ENCODE data around the gene MEF2D.

Gene MEF2D

GRCh38 chr1:156523801-156524480 lies 23.4 kb upstream of the MEF2D start:
- DNase-seq = no peak

GRCh38 chr1:156522443-156522970 lies 21.9 kb upstream of the MEF2D start:
- DNase-seq = no peak

DNA sequence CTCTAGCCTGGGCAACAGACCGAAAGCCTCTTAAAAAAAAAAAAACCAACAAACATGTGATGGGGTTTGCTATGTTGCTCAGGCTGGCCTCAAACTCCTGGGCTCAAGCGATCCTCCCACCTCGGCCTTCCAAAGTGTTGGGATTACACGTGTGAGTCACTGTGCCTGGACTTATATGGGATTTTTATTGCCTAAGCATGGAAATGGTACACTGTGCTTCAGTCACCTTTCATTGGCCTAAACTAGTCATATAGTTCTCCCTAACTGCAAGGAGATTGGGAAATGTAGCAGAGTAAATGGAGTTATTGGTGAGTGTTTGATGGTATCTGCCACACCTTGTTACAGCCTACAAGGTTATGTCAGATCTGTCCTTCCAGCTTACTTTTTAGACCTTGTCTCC lies 17.2 kb upstream of the MEF2D start:
- DNase-seq = no peak

- DNase-seq = no peak
These were observed 16.2 kb upstream of the MEF2D start for GRCh38 chr1:156516821-156517220.

DNA sequence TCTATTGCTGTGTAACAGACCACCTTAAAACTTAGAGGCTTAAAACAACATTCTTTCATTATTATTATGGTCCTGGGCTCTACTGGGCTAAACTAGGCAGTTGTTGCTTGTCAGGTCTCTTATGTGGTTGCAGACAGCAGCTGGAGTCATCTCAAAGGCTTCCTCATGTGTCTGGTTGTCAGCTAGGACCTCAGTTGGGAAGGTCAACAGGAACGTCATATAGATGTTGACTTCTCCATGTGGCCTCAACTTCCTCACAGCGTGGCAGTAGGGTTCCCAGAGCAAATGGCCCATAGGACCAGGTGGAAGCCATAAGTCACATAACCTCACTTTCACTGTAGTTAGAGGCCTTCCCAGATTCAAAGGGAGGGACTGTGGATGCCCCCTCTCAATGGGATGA lies 15.4 kb upstream of the MEF2D start:
- no peak for DNase-seq

GRCh38 chr1:156513185-156513584 lies 12.6 kb upstream of the MEF2D start:
- DNase-seq = no peak

- no peak for DNase-seq
These were observed 11.1 kb upstream of the MEF2D start for GRCh38 chr1:156511644-156512043.

DNA sequence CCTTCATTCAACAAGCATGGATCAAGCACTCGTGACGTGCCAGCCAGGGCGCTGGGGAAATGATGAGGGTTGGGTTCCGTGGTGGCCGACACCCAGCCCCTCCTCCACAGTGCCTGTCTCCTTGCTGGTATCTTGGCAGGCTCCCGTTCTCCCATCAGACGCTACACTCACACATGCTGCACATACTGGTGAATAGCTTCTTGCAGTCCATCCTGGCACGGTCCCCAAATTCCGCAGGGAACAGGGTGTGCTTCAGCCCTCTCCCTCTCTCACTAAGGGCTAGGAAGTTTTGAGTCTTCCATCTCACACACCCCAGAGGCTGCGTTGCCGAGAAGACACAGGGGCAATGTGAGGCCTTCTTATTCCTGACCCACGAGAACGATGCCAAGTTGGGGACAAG lies 10.1 kb upstream of the MEF2D start:
- no peak for DNase-seq

DNA sequence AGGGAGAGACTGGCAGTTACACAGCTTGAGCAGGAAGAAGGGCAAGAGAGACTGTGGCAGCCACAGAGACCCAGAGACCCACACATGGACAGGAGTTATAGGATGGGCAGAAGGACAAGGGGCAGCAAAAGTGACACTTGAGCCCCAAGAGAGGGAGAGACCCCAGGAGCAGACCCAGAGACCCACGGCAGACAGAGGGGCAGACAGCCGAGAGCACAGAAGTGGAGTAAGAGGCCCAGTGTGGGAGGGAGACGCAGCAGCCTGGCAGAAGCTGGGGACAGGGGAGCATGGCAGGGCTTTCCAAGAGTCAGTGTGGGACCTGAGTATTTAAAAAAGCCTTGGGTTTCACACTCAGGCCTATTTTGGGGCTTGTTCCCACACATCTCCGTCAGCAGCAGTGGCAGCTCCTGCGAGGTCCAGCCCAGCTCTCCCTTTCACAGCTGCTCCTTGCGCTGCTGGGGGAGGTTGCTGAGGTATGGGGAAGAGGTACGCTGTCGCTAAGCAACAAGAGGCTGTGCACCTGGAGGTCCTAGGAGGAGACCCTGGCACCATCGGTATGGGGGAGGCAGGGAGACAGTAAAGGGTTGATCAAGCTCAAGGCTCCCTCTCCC lies 9.0 kb upstream of the MEF2D start:
- no peak for DNase-seq

DNA sequence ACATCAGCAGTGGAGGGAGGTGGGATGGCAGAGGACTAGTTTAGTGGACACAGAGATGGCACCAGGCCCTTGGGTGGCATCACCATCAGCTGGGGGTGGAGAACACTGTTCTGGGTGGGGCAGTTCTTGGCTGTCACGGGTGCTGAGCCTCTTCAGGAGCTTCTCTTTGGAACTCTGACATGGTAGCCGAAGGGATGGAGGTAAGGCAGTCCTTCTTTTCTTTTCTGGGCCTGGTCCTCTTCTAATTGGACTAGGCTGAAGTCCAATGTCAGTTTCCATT lies 8.3 kb upstream of the MEF2D start:
- no peak for DNase-seq

- no peak for DNase-seq
These were observed 7.8 kb upstream of the MEF2D start for GRCh38 chr1:156508205-156508954.

DNA sequence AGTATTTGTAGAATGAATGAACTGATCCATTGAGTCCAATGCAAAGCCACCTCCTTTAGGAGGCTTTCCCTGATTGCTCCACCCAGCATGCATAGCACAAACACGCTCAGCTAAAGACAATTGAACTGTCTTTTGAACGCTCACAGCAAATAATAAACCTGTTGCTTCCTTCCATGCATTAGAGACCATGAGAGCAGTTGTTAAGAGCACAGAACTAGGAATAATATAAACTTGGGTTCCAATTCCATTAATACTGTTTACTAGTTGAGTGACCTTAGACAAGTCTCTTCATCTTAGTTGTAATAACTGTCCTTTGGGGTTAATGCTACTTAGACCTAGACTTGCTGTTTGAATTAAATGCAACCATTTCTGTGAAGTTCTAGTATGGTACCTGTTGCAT lies 5.9 kb upstream of the MEF2D start:
- DNase-seq = no peak

DNA sequence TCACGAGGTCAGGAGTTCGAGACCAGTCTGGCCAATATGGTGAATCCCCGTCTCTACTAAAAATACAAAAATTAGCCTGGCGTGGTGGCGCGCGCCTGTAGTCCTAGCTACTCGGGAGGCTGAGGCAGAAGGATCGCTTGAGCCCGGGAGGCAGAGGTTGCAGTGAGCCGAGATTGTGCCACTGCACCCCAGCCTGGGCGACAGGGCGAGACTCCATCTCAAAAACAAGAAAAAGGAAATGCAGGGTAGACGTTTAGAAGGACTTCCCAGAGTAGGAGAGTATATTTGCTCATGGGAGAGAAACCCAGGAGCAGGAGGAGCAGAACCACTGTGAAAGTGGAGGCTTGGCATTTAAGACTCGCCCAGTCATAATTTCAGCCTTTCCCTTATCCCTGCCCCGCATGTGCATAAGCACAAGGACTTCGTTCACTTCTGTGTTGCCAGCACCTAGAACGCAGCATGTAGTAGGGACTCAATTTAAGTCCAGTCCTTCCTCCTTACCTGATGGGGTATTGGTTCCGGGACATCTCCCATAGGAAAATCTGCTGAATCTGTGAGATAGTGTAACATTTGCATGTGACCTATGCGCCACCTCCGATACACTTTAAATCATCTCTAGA lies 5.2 kb upstream of the MEF2D start:
- no peak for DNase-seq

DNA sequence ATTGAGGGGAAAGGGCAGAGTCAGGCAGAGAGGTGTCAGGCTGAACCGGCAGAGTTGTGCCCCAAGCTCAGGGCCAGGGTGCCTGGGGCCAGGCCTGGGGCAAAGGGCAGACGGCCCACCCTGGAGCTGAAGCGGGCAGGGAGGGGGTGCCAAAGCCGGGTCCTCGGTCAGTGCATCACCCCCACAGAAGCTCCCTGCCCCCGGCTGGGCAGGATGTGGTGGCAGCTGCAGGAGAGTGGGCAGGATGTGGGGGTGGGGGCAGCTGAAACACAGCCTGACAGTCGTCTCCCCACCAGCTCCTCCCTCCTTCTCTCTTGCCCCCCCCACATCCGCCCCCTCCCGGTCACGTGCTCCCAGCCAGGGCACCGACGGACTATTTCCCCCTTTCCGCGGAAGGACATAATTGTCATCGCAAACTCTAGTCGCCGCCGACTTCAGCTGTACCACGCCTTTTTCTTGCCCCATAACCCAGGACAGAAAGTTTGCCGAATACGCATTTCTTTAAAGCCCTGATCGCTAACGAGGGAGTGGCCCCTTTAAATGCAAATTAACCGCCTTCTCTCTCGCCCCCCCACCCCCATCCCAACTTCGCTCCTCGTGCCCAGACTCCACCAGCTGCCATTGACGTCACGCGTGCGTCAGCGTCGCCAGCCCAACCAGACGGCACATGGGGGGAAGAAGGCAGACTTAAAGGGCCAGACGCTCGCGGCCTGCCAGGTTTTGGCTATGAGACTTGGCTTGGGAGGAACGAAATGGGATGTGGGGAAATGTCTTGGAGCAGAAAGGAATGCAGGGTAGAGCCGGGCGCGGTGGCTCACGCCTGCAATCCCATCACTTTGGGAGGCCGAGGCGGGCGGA lies 4.5 kb upstream of the MEF2D start:
- DNase-seq = peak; percentile 98

- peak; percentile 6 for DNase-seq
These were observed 3.9 kb upstream of the MEF2D start for GRCh38 chr1:156504438-156504813.

DNA sequence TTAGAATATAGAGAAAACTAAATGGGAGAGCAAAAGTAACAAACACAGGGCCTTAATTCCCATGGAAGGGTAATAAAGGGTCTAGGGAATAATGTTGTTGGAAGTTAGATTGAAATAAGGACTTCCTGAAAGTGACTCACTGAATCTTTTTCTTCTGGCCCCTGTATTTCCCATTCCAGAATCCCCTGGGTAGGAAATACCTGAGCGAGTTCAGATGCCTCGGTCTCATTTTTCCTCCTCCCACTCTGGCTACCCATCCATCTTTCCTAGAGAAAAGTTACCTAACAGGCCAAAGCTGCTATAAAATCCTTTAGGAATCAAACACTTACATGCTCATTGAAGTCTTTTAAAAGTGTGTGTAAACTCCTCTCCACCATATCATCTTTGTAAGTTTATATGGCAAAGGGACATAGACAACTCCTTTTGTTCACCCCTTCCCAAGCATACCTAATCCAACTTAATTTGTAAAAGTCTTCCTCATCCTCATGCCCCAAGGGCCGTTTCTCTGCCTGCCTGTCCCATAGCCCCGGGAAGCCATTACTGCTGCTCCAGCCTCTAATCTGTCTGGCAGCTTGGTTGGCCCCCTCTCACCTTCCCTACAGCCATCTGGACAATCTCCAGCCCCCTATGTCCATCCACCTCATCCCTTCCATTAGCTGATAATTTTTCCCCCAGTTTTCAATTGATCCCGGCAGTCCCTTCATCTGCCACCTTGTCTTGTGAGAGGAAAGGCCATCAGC lies 3.3 kb upstream of the MEF2D start:
- DNase-seq = no peak

DNA sequence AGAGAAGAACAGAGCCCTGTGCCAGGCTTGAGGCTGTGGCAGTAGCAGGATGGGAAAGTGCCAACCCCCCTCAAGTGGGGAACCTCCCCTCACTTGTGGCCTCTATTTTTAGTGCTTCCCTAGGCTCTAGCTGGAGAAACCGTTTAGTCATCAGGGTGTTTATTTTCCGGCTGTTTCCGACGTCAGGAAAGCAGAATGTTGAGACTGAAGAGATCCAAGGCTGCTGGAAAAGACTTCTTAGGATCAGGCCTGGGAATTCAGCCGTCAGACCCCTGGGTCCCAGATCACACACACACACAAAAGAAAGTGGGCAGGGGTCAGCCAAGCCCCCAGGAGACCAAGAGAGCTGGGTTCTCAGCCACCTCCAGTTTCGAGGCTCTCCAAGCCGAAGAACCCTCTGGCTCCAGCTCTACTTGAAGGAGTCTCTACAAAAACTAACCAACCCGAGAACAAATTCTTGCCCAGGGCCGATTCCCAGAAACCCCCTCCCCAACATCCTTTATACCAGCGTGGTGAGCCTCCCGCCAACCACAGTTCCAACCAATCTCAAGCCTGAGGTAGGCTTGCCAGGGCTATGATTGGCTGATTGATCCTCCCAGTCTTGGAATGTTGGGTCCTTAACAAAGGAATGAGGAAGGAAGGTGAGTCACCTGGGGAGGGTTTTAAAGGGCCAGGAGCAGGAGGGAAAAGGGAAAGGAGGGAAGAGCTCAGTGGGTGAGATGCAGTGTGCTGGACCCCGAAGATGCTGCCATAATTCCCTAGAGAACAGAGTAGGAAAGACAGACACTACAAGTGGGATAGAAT lies 2.5 kb upstream of the MEF2D start:
- no peak for DNase-seq

GRCh38 chr1:156502391-156502893 lies 1.9 kb upstream of the MEF2D start:
- no peak for DNase-seq

- peak; percentile 91 for DNase-seq
These were observed 375 bp upstream of the MEF2D start for GRCh38 chr1:156500793-156501506.

DNA sequence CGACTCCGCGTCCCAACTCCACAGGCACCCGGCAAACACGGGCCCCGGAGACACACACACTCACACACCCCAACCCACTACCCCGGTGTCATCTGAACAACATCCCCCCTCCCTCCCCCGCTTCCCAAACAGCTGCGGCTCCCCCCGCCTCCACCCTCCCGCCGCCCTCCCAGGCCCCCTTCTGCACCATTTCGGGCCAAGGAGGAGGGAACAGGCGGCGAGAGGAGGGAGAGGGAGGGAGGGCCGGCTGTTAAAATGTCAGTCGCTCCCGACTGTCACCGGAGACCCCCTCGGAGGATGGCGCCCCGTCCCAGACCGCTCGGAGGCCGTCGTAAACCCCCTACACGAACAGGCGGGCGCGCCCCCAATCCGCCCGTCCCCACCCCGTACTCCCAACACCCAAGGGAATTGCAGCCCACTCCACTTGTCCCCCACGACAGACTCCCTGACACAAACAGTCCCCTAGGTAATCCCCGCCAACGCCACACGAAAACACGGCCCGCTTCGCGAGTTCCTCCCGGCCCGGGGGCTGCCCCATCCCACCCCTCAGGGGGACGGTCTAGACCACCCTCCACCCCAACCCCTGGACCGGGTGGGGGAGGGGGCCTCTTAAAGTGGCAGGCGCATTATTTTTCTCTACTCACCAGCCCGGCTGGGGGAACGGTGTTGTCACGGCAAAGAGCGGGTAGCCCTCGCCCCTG lies 583 bp downstream of the MEF2D start:
- DNase-seq = peak; percentile 28
